ENCODE data around the gene FGF11.
A peak's percentile ranks its signal among the peaks of the same experiment; 100 is the strongest.

The FGF11 gene

DNA sequence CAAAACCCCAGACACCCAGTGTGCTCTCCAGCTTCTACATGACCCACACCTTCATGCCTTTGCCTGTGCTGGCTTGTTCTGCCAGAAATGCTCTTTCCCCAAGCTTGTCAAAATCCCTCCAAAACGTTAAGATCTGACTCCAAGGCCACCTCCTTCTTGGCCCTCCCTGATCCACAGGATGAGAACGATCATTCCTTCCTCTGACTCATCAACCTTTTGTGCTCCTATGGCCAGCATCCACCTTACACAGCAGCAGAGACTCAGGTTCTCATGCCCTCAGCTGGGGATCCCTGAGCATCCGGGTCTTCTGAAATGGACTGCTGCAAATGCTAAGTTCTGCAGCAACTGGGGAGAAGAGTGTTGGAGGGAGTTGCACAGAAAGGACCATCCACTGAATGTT, 37.2 kb downstream of the FGF11 start (continued):
- TF ChIP-seq, protein P1, sequence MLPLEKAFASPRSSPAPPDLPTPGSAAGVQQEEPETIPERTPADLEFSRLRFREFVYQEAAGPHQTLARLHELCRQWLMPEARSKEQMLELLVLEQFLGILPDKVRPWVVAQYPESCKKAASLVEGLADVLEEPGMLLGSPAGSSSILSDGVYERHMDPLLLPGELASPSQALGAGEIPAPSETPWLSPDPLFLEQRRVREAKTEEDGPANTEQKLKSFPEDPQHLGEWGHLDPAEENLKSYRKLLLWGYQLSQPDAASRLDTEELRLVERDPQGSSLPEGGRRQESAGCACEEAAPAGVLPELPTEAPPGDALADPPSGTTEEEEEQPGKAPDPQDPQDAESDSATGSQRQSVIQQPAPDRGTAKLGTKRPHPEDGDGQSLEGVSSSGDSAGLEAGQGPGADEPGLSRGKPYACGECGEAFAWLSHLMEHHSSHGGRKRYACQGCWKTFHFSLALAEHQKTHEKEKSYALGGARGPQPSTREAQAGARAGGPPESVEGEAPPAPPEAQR (tag by site-specific recombination; IDR thresholded peaks at IDR 0.05), result no peak
- TF ChIP-seq ZNF366 (tag by site-specific recombination; conservative IDR thresholded peaks at IDR 0.05), result peak; percentile 28; the same call in 1 of the 2 replicates
- no peak for TF ChIP-seq IKZF3 (tag by site-specific recombination; IDR thresholded peaks at IDR 0.05)
- no peak for TF ChIP-seq ZNF623 (tag by site-specific recombination; IDR thresholded peaks at IDR 0.05)
- no peak for TF ChIP-seq ZNF629 (tag by site-specific recombination; IDR thresholded peaks at IDR 0.05)
- TF ChIP-seq ZNF112 (tag by site-specific recombination; IDR thresholded peaks at IDR 0.05), result no peak

DNA sequence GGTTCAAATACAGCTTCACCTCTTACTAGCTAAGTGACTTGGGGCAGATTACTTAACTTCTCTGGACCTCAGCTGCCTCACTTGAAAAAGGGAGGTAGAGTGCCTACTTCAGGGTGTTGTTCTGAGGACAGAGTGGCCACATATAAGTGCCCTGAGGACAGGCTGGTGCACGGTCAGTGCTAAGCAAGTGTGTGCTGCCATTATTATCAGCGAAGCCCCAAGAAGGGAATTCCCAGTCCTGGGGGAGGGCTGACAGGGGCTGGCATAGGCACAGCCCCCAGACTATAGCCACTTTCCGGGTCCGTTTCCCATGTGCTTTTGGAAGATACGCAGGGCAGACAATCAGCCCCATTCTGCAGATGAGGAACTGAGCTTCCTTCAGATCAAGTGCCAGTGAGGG, 37.6 kb downstream of the FGF11 start:
- no peak overlapping the region; the same call in 1 of the 2 replicates for H3K27ac ChIP-seq (ENCODE audit: extremely low read depth, low read depth, low read length)
- H3K36me3 ChIP-seq (ENCODE audit: control insufficient read depth in 2 of 2, insufficient read depth in 1 of 2, low read length in 2 of 2), result no peaks in the 10 kb centered on the region; a peak in 1 of 3 replicates
- H3K4me3 ChIP-seq (ENCODE audit: low read depth, low read length), result no peak overlapping the region
- TF ChIP-seq ZNF155 (tag by site-specific recombination; IDR thresholded peaks at IDR 0.05), result no peak
- TF ChIP-seq ZSCAN30 (tag by site-specific recombination; IDR thresholded peaks at IDR 0.05), result no peak
- no peak for TF ChIP-seq ZNF138 (tag by site-specific recombination; IDR thresholded peaks at IDR 0.05; ENCODE audit: borderline replicate concordance)
- TF ChIP-seq, protein P2, sequence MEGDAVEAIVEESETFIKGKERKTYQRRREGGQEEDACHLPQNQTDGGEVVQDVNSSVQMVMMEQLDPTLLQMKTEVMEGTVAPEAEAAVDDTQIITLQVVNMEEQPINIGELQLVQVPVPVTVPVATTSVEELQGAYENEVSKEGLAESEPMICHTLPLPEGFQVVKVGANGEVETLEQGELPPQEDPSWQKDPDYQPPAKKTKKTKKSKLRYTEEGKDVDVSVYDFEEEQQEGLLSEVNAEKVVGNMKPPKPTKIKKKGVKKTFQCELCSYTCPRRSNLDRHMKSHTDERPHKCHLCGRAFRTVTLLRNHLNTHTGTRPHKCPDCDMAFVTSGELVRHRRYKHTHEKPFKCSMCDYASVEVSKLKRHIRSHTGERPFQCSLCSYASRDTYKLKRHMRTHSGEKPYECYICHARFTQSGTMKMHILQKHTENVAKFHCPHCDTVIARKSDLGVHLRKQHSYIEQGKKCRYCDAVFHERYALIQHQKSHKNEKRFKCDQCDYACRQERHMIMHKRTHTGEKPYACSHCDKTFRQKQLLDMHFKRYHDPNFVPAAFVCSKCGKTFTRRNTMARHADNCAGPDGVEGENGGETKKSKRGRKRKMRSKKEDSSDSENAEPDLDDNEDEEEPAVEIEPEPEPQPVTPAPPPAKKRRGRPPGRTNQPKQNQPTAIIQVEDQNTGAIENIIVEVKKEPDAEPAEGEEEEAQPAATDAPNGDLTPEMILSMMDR (tag by site-specific recombination; IDR thresholded peaks at IDR 0.05), result no peak
- no peak for TF ChIP-seq ZNF510 (tag by site-specific recombination; IDR thresholded peaks at IDR 0.05; ENCODE audit: insufficient replicate concordance)
- TF ChIP-seq GLI4 (tag by site-specific recombination; IDR thresholded peaks at IDR 0.05), result no peak
- TF ChIP-seq ZNF366 (tag by site-specific recombination; conservative IDR thresholded peaks at IDR 0.05), result no peak
- TF ChIP-seq ZNF555 (tag by site-specific recombination; conservative IDR thresholded peaks at IDR 0.05), result no peak
- no peak for TF ChIP-seq GLIS1 (tag by site-specific recombination; IDR thresholded peaks at IDR 0.05)
- no peaks in the 10 kb centered on the region for H3K9me3 ChIP-seq (ENCODE audit: control insufficient read depth, insufficient read depth, low read depth, low read length)
- peaks cover 15% of the 10 kb centered on the region for H3K4me1 ChIP-seq (ENCODE audit: control insufficient read depth, insufficient read depth, low read length)
- ChIA-PET POLR2A (interaction anchor here (0.6 to 2.4 kb wide), 4 partner anchors 8 to 73 kb away, joined by 3 to 19 read pairs (median 8); partner anchors contain the start of genes POLR2A and TMEM256), CTCF (interaction anchor here (0.5 to 2.8 kb wide), 7 partner anchors 31 to 157 kb away, joined by 3 to 12 read pairs (median 6); partner anchors contain the start of gene TMEM102)

DNA sequence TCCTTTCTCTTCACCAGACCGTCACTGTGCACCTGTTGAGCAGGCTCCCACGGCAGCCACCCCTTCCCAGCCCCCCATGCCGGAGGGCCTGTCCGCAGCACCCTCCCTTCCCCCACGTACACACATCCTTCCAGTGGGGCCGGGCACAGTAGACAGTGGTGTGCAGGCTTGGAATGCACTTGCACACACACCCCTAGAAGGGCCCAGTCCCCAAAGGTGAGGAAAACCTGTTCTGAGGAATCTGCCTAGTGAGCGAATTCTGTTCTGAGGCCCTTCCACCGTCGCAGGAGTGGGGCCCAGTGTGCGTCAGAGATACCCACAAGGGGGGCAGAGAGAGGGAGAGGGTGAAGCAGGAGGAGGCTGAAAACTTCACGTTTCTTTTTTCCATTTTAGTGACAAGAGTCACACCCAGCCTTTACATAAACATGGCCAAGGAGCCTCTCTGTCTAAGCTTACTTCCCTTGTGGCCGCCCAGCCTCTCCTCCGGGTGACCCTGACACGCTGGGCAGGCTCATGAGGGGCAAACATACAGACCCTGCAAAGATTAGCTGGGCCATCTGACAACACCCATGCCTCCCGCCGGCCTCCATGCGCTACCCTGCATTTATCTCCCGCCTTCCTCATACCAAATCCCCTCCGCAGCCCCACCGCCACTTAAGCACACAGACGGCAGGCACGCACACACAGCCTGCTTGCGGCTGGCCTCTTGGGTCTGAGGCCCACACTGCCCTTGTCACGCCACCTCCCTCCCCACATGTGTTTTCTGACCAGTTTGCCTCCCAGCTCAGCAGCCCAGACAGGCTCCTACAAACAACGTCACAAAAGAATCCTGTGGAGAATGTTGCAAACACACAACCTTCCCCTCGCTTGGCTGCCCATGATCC, 38.3 kb downstream of the FGF11 start:
- H3K27ac ChIP-seq (ENCODE audit: extremely low read depth, low read depth, low read length), result peak overlapping the region; percentile 97; the same call in 1 of the 2 replicates
- no peaks in the 10 kb centered on the region; a peak in 1 of 3 replicates for H3K36me3 ChIP-seq (ENCODE audit: control insufficient read depth in 2 of 2, insufficient read depth in 1 of 2, low read length in 2 of 2)
- no peak overlapping the region; the same call in 1 of the 2 replicates for H3K4me3 ChIP-seq (ENCODE audit: low read depth, low read length)
- H3K4me1 ChIP-seq (ENCODE audit: control insufficient read depth, insufficient read depth, low read length), result peaks cover 15% of the 10 kb centered on the region
- POLR2A ChIA-PET, result interaction anchor here (1.0 to 2.4 kb wide), 2 partner anchors 7 to 42 kb away, joined by 3 to 19 read pairs; partner anchors contain the start of genes POLR2A and TMEM102
- no peaks in the 10 kb centered on the region for H3K9me3 ChIP-seq (ENCODE audit: control insufficient read depth, insufficient read depth, low read depth, low read length)
- CTCF ChIA-PET, result interaction anchor here (0.5 to 3.4 kb wide), 6 partner anchors 32 to 156 kb away, joined by 3 to 14 read pairs (median 7); partner anchors contain the start of gene TMEM102
- TF ChIP-seq, protein P3, sequence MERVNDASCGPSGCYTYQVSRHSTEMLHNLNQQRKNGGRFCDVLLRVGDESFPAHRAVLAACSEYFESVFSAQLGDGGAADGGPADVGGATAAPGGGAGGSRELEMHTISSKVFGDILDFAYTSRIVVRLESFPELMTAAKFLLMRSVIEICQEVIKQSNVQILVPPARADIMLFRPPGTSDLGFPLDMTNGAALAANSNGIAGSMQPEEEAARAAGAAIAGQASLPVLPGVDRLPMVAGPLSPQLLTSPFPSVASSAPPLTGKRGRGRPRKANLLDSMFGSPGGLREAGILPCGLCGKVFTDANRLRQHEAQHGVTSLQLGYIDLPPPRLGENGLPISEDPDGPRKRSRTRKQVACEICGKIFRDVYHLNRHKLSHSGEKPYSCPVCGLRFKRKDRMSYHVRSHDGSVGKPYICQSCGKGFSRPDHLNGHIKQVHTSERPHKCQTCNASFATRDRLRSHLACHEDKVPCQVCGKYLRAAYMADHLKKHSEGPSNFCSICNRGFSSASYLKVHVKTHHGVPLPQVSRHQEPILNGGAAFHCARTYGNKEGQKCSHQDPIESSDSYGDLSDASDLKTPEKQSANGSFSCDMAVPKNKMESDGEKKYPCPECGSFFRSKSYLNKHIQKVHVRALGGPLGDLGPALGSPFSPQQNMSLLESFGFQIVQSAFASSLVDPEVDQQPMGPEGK (tag by site-specific recombination; IDR thresholded peaks at IDR 0.05), result 0 out of 2 replicates have a peak, but pooled peaks have one; percentile 30
- no peak for TF ChIP-seq ZSCAN30 (tag by site-specific recombination; IDR thresholded peaks at IDR 0.05)
- no peak for TF ChIP-seq ZNF23 (tag by site-specific recombination; IDR thresholded peaks at IDR 0.05; ENCODE audit: borderline replicate concordance)
- no peak for TF ChIP-seq HOXC10 (CRISPR knock-in tag; IDR thresholded peaks at IDR 0.05)
- TF ChIP-seq, protein P4, sequence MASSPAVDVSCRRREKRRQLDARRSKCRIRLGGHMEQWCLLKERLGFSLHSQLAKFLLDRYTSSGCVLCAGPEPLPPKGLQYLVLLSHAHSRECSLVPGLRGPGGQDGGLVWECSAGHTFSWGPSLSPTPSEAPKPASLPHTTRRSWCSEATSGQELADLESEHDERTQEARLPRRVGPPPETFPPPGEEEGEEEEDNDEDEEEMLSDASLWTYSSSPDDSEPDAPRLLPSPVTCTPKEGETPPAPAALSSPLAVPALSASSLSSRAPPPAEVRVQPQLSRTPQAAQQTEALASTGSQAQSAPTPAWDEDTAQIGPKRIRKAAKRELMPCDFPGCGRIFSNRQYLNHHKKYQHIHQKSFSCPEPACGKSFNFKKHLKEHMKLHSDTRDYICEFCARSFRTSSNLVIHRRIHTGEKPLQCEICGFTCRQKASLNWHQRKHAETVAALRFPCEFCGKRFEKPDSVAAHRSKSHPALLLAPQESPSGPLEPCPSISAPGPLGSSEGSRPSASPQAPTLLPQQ (tag by site-specific recombination; IDR thresholded peaks at IDR 0.05), result peak; percentile 66; the same call in 1 of the 2 replicates
- TF ChIP-seq SCRT2 (tag by site-specific recombination; IDR thresholded peaks at IDR 0.05), result peak; percentile 95
- TF ChIP-seq, protein P5, sequence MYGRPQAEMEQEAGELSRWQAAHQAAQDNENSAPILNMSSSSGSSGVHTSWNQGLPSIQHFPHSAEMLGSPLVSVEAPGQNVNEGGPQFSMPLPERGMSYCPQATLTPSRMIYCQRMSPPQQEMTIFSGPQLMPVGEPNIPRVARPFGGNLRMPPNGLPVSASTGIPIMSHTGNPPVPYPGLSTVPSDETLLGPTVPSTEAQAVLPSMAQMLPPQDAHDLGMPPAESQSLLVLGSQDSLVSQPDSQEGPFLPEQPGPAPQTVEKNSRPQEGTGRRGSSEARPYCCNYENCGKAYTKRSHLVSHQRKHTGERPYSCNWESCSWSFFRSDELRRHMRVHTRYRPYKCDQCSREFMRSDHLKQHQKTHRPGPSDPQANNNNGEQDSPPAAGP (tag by site-specific recombination; IDR thresholded peaks at IDR 0.05), result no peak
- TF ChIP-seq ZNF549 (tag by site-specific recombination; IDR thresholded peaks at IDR 0.05), result no peak
- 0 out of 2 replicates have a peak, but pooled peaks have one; percentile 26 for TF ChIP-seq ZIC2 (tag by site-specific recombination; IDR thresholded peaks at IDR 0.05)
- TF ChIP-seq REPIN1 (tag by site-specific recombination; IDR thresholded peaks at IDR 0.05; ENCODE audit: low read depth), result no peak
- TF ChIP-seq SP7 (tag by site-specific recombination; IDR thresholded peaks at IDR 0.05), result peak; percentile 85
